Activated naive CD8-positive, alpha-beta T cell treated with anti-CD3 and anti-CD28 coated beads, Interleukin-2, amount 50 U/mL, for 24 hours (primary cell): ENCODE results near the gene DHCR7.

Source experiments
- ATAC-seq: fragments of 150-1000 bp; cut with Tn5 transposase; one replicate; pipeline ENCODE4 v1.10.0; 2021
- DNase-seq: peaks from one replicate; pipeline ENCODE4 v3.0.0; 2021
- H3K27ac Mint-ChIP-seq: one replicate; pipeline ENCODE4 v1.8.0; 2021; ENCODE audit warnings: mild to moderate bottlenecking, mixed read lengths
- H3K27me3 Mint-ChIP-seq: one replicate; pipeline ENCODE4 v1.8.0; 2021; ENCODE audit warnings: mixed read lengths
- H3K36me3 Mint-ChIP-seq: one replicate; pipeline ENCODE4 v1.8.0; 2021; ENCODE audit warnings: low read depth, mixed read lengths
- H3K4me1 Mint-ChIP-seq: one replicate; pipeline ENCODE4 v1.8.0; 2021; ENCODE audit warnings: mixed read lengths
- H3K4me3 Mint-ChIP-seq: one replicate; pipeline ENCODE4 v1.8.0; 2021; ENCODE audit warnings: mild to moderate bottlenecking, moderate library complexity, mixed read lengths
- H3K9me3 Mint-ChIP-seq: one replicate; pipeline ENCODE4 v1.8.0; 2021; ENCODE audit warnings: mixed read lengths

The DHCR7 gene

GRCh38 chr11:71443736-71444445 is 4.3 kb downstream of the DHCR7 start:
- H3K4me1 Mint-ChIP-seq: peaks cover 20% of the 10 kb centered on the region
- H3K27ac Mint-ChIP-seq: no peak overlapping the region
- H3K9me3 Mint-ChIP-seq: peaks cover 8% of the 10 kb centered on the region
- no peak overlapping the region for H3K4me3 Mint-ChIP-seq
- DNase-seq (no peak), ATAC-seq (no peak)
- peaks cover 47% of the 10 kb centered on the region for H3K36me3 Mint-ChIP-seq
- H3K27me3 Mint-ChIP-seq: no peaks in the 10 kb centered on the region

- Mint-ChIP-seq H3K27me3 (no peaks in the 10 kb centered on the region), H3K4me3 (no peak overlapping the region), H3K27ac (no peak overlapping the region), H3K36me3 (peaks cover 50% of the 10 kb centered on the region), H3K9me3 (peaks cover 8% of the 10 kb centered on the region), H3K4me1 (peaks cover 20% of the 10 kb centered on the region)
- no peak for ATAC-seq
- no peak for DNase-seq
Observed at GRCh38 chr11:71442880-71443279, 5.3 kb downstream of the DHCR7 start.

- Mint-ChIP-seq H3K36me3 (peaks cover 49% of the 10 kb centered on the region), H3K27ac (no peak overlapping the region), H3K27me3 (no peaks in the 10 kb centered on the region), H3K4me1 (peaks cover 12% of the 10 kb centered on the region), H3K9me3 (peaks cover 8% of the 10 kb centered on the region), H3K4me3 (no peak overlapping the region)
- no peak for ATAC-seq
- DNase-seq: no peak
Observed at GRCh38 chr11:71442123-71442522, 6.1 kb downstream of the DHCR7 start.

GRCh38 chr11:71441251-71441650 is 6.9 kb downstream of the DHCR7 start:
- Mint-ChIP-seq H3K4me1 (peaks cover 5% of the 10 kb centered on the region), H3K27ac (no peak overlapping the region), H3K36me3 (peaks cover 40% of the 10 kb centered on the region), H3K27me3 (no peaks in the 10 kb centered on the region), H3K9me3 (peaks cover 6% of the 10 kb centered on the region), H3K4me3 (no peak overlapping the region)
- no peak for DNase-seq
- no peak for ATAC-seq

- Mint-ChIP-seq H3K9me3 (no peaks in the 10 kb centered on the region), H3K27ac (no peak overlapping the region), H3K36me3 (peaks cover 34% of the 10 kb centered on the region), H3K4me1 (no peaks in the 10 kb centered on the region), H3K4me3 (no peak overlapping the region), H3K27me3 (no peaks in the 10 kb centered on the region)
- ATAC-seq (no peak), DNase-seq (no peak)
Observed at GRCh38 chr11:71440021-71440755, 8.0 kb downstream of the DHCR7 start.

- DNase-seq (no peak), ATAC-seq (no peak)
- Mint-ChIP-seq H3K4me3 (no peak overlapping the region), H3K9me3 (no peaks in the 10 kb centered on the region), H3K36me3 (peaks cover 34% of the 10 kb centered on the region), H3K27ac (no peak overlapping the region), H3K4me1 (no peaks in the 10 kb centered on the region), H3K27me3 (no peaks in the 10 kb centered on the region)
Observed at GRCh38 chr11:71438650-71439049, 9.5 kb downstream of the DHCR7 start.

GRCh38 chr11:71437879-71438278 is 10.3 kb downstream of the DHCR7 start:
- Mint-ChIP-seq H3K4me3 (no peak overlapping the region), H3K36me3 (peaks cover 30% of the 10 kb centered on the region), H3K27me3 (no peaks in the 10 kb centered on the region), H3K9me3 (no peaks in the 10 kb centered on the region), H3K4me1 (no peaks in the 10 kb centered on the region), H3K27ac (no peak overlapping the region)
- no peak for ATAC-seq
- DNase-seq: no peak

- Mint-ChIP-seq H3K4me1 (no peaks in the 10 kb centered on the region), H3K27ac (no peak overlapping the region), H3K4me3 (no peak overlapping the region), H3K27me3 (no peaks in the 10 kb centered on the region), H3K36me3 (peaks cover 26% of the 10 kb centered on the region), H3K9me3 (no peaks in the 10 kb centered on the region)
- no peak for DNase-seq
- no peak for ATAC-seq
Observed at GRCh38 chr11:71437399-71437798, 10.8 kb downstream of the DHCR7 start.

GRCh38 chr11:71436861-71437260 is 11.3 kb downstream of the DHCR7 start:
- H3K4me3 Mint-ChIP-seq: no peak overlapping the region
- no peaks in the 10 kb centered on the region for H3K27me3 Mint-ChIP-seq
- no peak for DNase-seq
- ATAC-seq: no peak
- H3K4me1 Mint-ChIP-seq: no peaks in the 10 kb centered on the region
- no peak overlapping the region for H3K27ac Mint-ChIP-seq
- H3K36me3 Mint-ChIP-seq: peaks cover 23% of the 10 kb centered on the region
- no peaks in the 10 kb centered on the region for H3K9me3 Mint-ChIP-seq

GRCh38 chr11:71435278-71435951 is 12.8 kb downstream of the DHCR7 start:
- Mint-ChIP-seq H3K4me3 (no peak overlapping the region), H3K4me1 (no peaks in the 10 kb centered on the region)
- ATAC-seq: no peak

GRCh38 chr11:71434576-71435130 is 13.5 kb downstream of the DHCR7 start:
- ATAC-seq (no peak), DNase-seq (no peak)
- H3K27ac Mint-ChIP-seq: no peak overlapping the region
- H3K4me1 Mint-ChIP-seq: no peaks in the 10 kb centered on the region
- peaks cover 14% of the 10 kb centered on the region for H3K36me3 Mint-ChIP-seq
- H3K9me3 Mint-ChIP-seq: no peaks in the 10 kb centered on the region
- no peak overlapping the region for H3K4me3 Mint-ChIP-seq
- H3K27me3 Mint-ChIP-seq: no peaks in the 10 kb centered on the region

More at GRCh38 chr11:71435278-71435951, 12.8 kb downstream of the DHCR7 start:
- Mint-ChIP-seq H3K27me3 (no peaks in the 10 kb centered on the region), H3K27ac (no peak overlapping the region), H3K36me3 (peaks cover 19% of the 10 kb centered on the region), H3K9me3 (no peaks in the 10 kb centered on the region)
- no peak for DNase-seq

- DNase-seq: no peak
Observed at GRCh38 chr11:71433648-71434450, 14.3 kb downstream of the DHCR7 start.

GRCh38 chr11:71432761-71433647 is 15.2 kb downstream of the DHCR7 start:
- Mint-ChIP-seq H3K27ac (peak overlapping the region; percentile 54), H3K4me3 (no peak overlapping the region), H3K36me3 (peaks cover 11% of the 10 kb centered on the region), H3K4me1 (peaks cover 4% of the 10 kb centered on the region), H3K9me3 (no peaks in the 10 kb centered on the region), H3K27me3 (peaks cover 4% of the 10 kb centered on the region)
- DNase-seq: no peak
- no peak for ATAC-seq

More at GRCh38 chr11:71433648-71434450, 14.3 kb downstream of the DHCR7 start:
- Mint-ChIP-seq H3K36me3 (peaks cover 14% of the 10 kb centered on the region), H3K9me3 (no peaks in the 10 kb centered on the region), H3K4me1 (peaks cover 4% of the 10 kb centered on the region), H3K27ac (no peak overlapping the region), H3K4me3 (no peak overlapping the region), H3K27me3 (peaks cover 4% of the 10 kb centered on the region)
- ATAC-seq: no peak
